A549 (cell line): Measurements from ENCODE around the gene HOXA4. TPM values are rescaled to one million over a fixed set of nuclear protein-coding genes. Genes with fewer than 3 reads are reported as not detected.

Experiments used
- ATAC-seq, 2 experiments: fragments of 200-7000 bp in 1 of 2; fragments of >200 bp in 1 of 2; cut with Nextera tagmentation in 1 of 2; cut with Tn5 transposase in 1 of 2; 3 replicates each; pipeline versions ENCODE4 v1.8.0 to v1.9.1; 2018 to 2020; ENCODE audit warnings: mild to moderate bottlenecking in 1 of 2, moderate library complexity in 1 of 2
- CTCF ChIA-PET: fragments of 300-600 bp; sonication (Branson Sonifier 250); formaldehyde crosslinking; extraction: SDS; loops from one replicate; lab custom pipeline; 2021; ENCODE audit warnings: antibody characterized with exemption, inconsistent platforms; lab: Yijun Ruan, JAX
- POLR2A ChIA-PET: fragments of 350-600 bp; formaldehyde crosslinking; extraction: SDS; loops from one replicate; lab custom pipeline; 2021; ENCODE audit warnings: antibody characterized with exemption, inconsistent platforms; lab: Yijun Ruan, JAX
- DNase-seq, 2 experiments: peaks; one replicate each; pipeline versions ENCODE4 v3.0.0 to v3.0.0-alpha.2; 2011 to 2016; ENCODE audit warnings: low read depth in 1 of 2, low spot score in 1 of 2
- FAIRE-seq: peaks from 2 replicates; lab custom pipeline; 2011; peaks lifted over from hg19 to GRCh38; lab: Jason Lieb, UNC
- H3K27ac ChIP-seq, 2 experiments: fragments of >200 bp; sonication (Bioruptor Twin); formaldehyde crosslinking; 3 replicates each; pipeline ENCODE4 v1.5.1; 2016 to 2017
- H3K4me1 ChIP-seq: fragments of >200 bp; sonication (Bioruptor Twin); formaldehyde crosslinking; 3 replicates; pipeline ENCODE4 v1.6.1; 2016
- H3K4me2 ChIP-seq: fragments of >200 bp; sonication (Bioruptor Twin); formaldehyde crosslinking; 3 replicates; pipeline ENCODE4 v1.6.1; 2016
- H3K4me3 ChIP-seq: fragments of >200 bp; sonication (Bioruptor Twin); formaldehyde crosslinking; 3 replicates; pipeline ENCODE4 v1.5.1; 2016
- H3K9me3 ChIP-seq: fragments of >200 bp; sonication (Bioruptor Twin); formaldehyde crosslinking; 3 replicates; pipeline ENCODE4 v1.6.1; 2016
- BHLHE40 ChIP-seq: IDR thresholded peaks from 2 replicates; pipeline ENCODE4 v1.6.1; 2012; ENCODE audit warnings: low read depth, low read length, inconsistent platforms
- CEBPB ChIP-seq, 2 experiments: fragments of >200 bp in 1 of 2; sonication (Bioruptor Twin) in 1 of 2; formaldehyde crosslinking in 1 of 2; IDR thresholded peaks; 2 replicates each; pipeline ENCODE4 v1.6.1; 2012 to 2016
- CHD2 ChIP-seq: fragments of 150-350 bp; IDR thresholded peaks from 2 replicates; pipeline ENCODE4 v1.6.1; 2014; ENCODE audit warnings: low read length; ENCODE audit not compliant: partially characterized antibody
- CHD4 ChIP-seq: fragments of 200-600 bp; sonication (generic); IDR thresholded peaks from 2 replicates; pipeline ENCODE4 v1.6.1; 2016; ENCODE audit warnings: antibody characterized with exemption, mild to moderate bottlenecking, borderline replicate concordance
- EP300 ChIP-seq, 2 experiments: fragments of >200 bp; sonication (Bioruptor Twin); formaldehyde crosslinking; IDR thresholded peaks; 2 replicates in 1 of 2; 3 replicates in 1 of 2; pipeline ENCODE4 v1.6.1; 2016 to 2017
- ESRRA ChIP-seq: fragments of 150-350 bp; IDR thresholded peaks from 2 replicates; pipeline ENCODE4 v1.6.1; 2014; ENCODE audit warnings: mild to moderate bottlenecking, low read length, borderline replicate concordance
- FOSB ChIP-seq: fragments of 250-450 bp; sonication (Bioruptor Pico); IDR thresholded peaks from 2 replicates; pipeline ENCODE4 v1.5.0; 2020; ENCODE audit warnings: mild to moderate bottlenecking, moderate library complexity
- FOXS1 ChIP-seq: fragments of 250-450 bp; sonication (Bioruptor Pico); IDR thresholded peaks from 2 replicates; pipeline ENCODE4 v1.5.0; 2020; ENCODE audit warnings: mild to moderate bottlenecking, moderate library complexity
- GATA3 ChIP-seq: IDR thresholded peaks from 2 replicates; pipeline ENCODE4 v1.6.1; 2012; ENCODE audit warnings: borderline replicate concordance
- HDAC2 ChIP-seq: fragments of 200-600 bp; sonication (generic); IDR thresholded peaks from 2 replicates; pipeline ENCODE4 v1.6.1; 2016
- HMGXB4 ChIP-seq: fragments of 250-450 bp; sonication (Bioruptor Pico); IDR thresholded peaks from 2 replicates; pipeline ENCODE4 v1.5.0; 2021; ENCODE audit warnings: mild to moderate bottlenecking, moderate library complexity, borderline replicate concordance
- HOXA7 ChIP-seq: fragments of 250-450 bp; sonication (Bioruptor Pico); IDR thresholded peaks from 2 replicates; pipeline ENCODE4 v1.5.0; 2020; ENCODE audit warnings: mild to moderate bottlenecking, moderate library complexity
- JUN ChIP-seq, 2 experiments: fragments of >200 bp; sonication (Bioruptor Twin); formaldehyde crosslinking; IDR thresholded peaks; 2 replicates in 1 of 2; 3 replicates in 1 of 2; pipeline ENCODE4 v1.6.1; 2016 to 2017
- MAX ChIP-seq: IDR thresholded peaks from 2 replicates; pipeline ENCODE4 v1.6.1; 2012
- MAZ ChIP-seq: fragments of 150-350 bp; IDR thresholded peaks from 2 replicates; pipeline ENCODE4 v1.6.1; 2014; ENCODE audit warnings: antibody characterized with exemption, low read depth, low read length, borderline replicate concordance
- MYC ChIP-seq: IDR thresholded peaks from 2 replicates; pipeline ENCODE4 v1.6.1; 2012; ENCODE audit warnings: mild to moderate bottlenecking, inconsistent platforms, low read length, improper control_type of control experiment, borderline replicate concordance
- NFE2L2 ChIP-seq: fragments of 150-350 bp; conservative IDR thresholded peaks from 2 replicates; pipeline ENCODE4 v1.6.1; 2014; ENCODE audit warnings: low read length
- NPAS2 ChIP-seq: fragments of 250-450 bp; sonication (Bioruptor Pico); IDR thresholded peaks from 2 replicates; pipeline ENCODE4 v1.8.0; 2022; ENCODE audit warnings: mild to moderate bottlenecking, moderate library complexity, borderline replicate concordance
- NR3C1 ChIP-seq: fragments of >200 bp; sonication (Bioruptor Twin); formaldehyde crosslinking; IDR thresholded peaks from 3 replicates; pipeline ENCODE4 v1.6.1; 2017
- POLR2A ChIP-seq: IDR thresholded peaks from 2 replicates; pipeline ENCODE4 v1.6.1; 2012; ENCODE audit warnings: mild to moderate bottlenecking, low read length
- POLR2AphosphoS2 ChIP-seq: conservative IDR thresholded peaks from 2 replicates; pipeline ENCODE4 v1.6.1; 2012; ENCODE audit warnings: low read length, improper control_type of control experiment, inconsistent platforms
- RAD21 ChIP-seq, 2 experiments: fragments of >200 bp in 1 of 2; sonication (Bioruptor Twin) in 1 of 2; formaldehyde crosslinking in 1 of 2; IDR thresholded peaks in 1 of 2; conservative IDR thresholded peaks in 1 of 2; 2 replicates in 1 of 2; 3 replicates in 1 of 2; pipeline ENCODE4 v1.6.1; 2012 to 2018; ENCODE audit warnings: inconsistent platforms in 1 of 2
- RARB ChIP-seq: fragments of 250-450 bp; sonication (Bioruptor Pico); IDR thresholded peaks from 2 replicates; pipeline ENCODE4 v1.8.0; 2021; ENCODE audit warnings: mild to moderate bottlenecking, moderate library complexity
- RFX5 ChIP-seq: fragments of 450-650 bp; IDR thresholded peaks from 2 replicates; pipeline ENCODE4 v1.7.1; 2014; ENCODE audit warnings: antibody characterized with exemption, mild to moderate bottlenecking, moderate library complexity
- RNF2 ChIP-seq: fragments of 200-600 bp; sonication (generic); IDR thresholded peaks from 2 replicates; pipeline ENCODE4 v1.6.1; 2016; ENCODE audit warnings: low read depth, mild to moderate bottlenecking, antibody characterized with exemption, moderate library complexity, borderline replicate concordance
- SMC3 ChIP-seq: fragments of >200 bp; sonication (Bioruptor Twin); formaldehyde crosslinking; IDR thresholded peaks from 3 replicates; pipeline ENCODE4 v1.6.1; 2018; ENCODE audit warnings: inconsistent platforms
- TFCP2L1 ChIP-seq: fragments of 250-450 bp; sonication (Bioruptor Pico); IDR thresholded peaks from 2 replicates; pipeline ENCODE4 v1.5.0; 2021; ENCODE audit warnings: mild to moderate bottlenecking
- USF2 ChIP-seq: fragments of 450-650 bp; IDR thresholded peaks from 2 replicates; pipeline ENCODE4 v1.6.1; 2014; ENCODE audit warnings: antibody characterized with exemption
- ZFP36 ChIP-seq: fragments of 450-650 bp; IDR thresholded peaks from 2 replicates; pipeline ENCODE4 v1.6.1; 2014; ENCODE audit warnings: borderline replicate concordance; ENCODE audit not compliant: partially characterized antibody
- ZNF302 ChIP-seq: fragments of 250-450 bp; sonication (Bioruptor Pico); IDR thresholded peaks from 2 replicates; pipeline ENCODE4 v1.9.0; 2021; ENCODE audit warnings: inconsistent platforms, mild to moderate bottlenecking, moderate library complexity
- ZSCAN20 ChIP-seq: fragments of 250-450 bp; sonication (Bioruptor Pico); IDR thresholded peaks from 2 replicates; pipeline ENCODE4 v1.8.0; 2022; ENCODE audit warnings: mild to moderate bottlenecking, moderate library complexity
- WGBS: methylation state at CpG from one replicate; pipeline ENCODE4 v1.1.6; 2017; ENCODE audit errors: missing lambda C conversion rate; 5-methylcytosine and 5-hydroxymethylcytosine counted together
- polyA plus RNA-seq, 4 experiments: library from polyadenylated mRNA; depleted of rRNA in 3 of 4; stranded (reverse); fragments of >200 nt; fragmentation: RNase III in 1 of 4; extraction: RNeasy Plus Mini Kit Qiagen cat#74134 plus additional on column Dnase treatment in 1 of 4; gene quantifications; 2 replicates in 3 of 4; 3 replicates in 1 of 4; pipeline ENCODE4 v1.2.3, GENCODE V29; 2011 to 2017

HOXA4 gene
- polyA plus RNA-seq, 2 of the 4 experiments (the other 2 are of a cell fraction): 2.1 to 2.6 TPM

GRCh38 chr7:27128776-27129728 is 1.5 kb downstream of the HOXA4 start:
- 89% methylated on average over 28 of the region's 28 CpGs for WGBS
- CTCF ChIA-PET: interaction anchor here (1.0 to 3.8 kb wide), 4 partner anchors 9 to 1236 kb away, joined by 3 to 22 read pairs (median 4); partner anchors contain the start of gene HOXA5
- H3K4me1 ChIP-seq: peaks cover 14% of the 10 kb centered on the region; the same call in 2 of the 3 replicates

GRCh38 chr7:27128034-27128433 is 2.5 kb downstream of the HOXA4 start:
- Histone ChIP-seq H3K27ac (no peak overlapping the region), H3K4me3 (no peak overlapping the region), H3K4me2 (no peak overlapping the region), H3K4me1 (peaks cover 12% of the 10 kb centered on the region), H3K9me3 (no peaks in the 10 kb centered on the region)
- 73% methylated on average over 2 of the region's 2 CpGs for WGBS
- ChIA-PET CTCF (interaction anchor here (0.9 to 1.9 kb wide), 5 partner anchors 8 to 1235 kb away, joined by 3 to 6 read pairs (median 3); no protein-coding TSS in a partner anchor), POLR2A (no interaction called here)
- ATAC-seq (no peak), FAIRE-seq (peak; percentile 61), DNase-seq (no peak)
- TF ChIP-seq NPAS2 (CRISPR knock-in tag) (no peak), HDAC2 (no peak), HMGXB4 (CRISPR knock-in tag) (no peak), RARB (CRISPR knock-in tag) (no peak), TFCP2L1 (CRISPR knock-in tag) (no peak), ESRRA (no peak), GATA3 (no peak), MAZ (no peak), FOSB (no peak), EP300 (IDR thresholded peaks at IDR 0.05) (no peak), NR3C1 (no peak), MYC (no peak), FOXS1 (CRISPR knock-in tag) (no peak), CEBPB (IDR thresholded peaks at IDR 0.05) (no peak), NFE2L2 (no peak), RNF2 (no peak), RAD21 (conservative IDR thresholded peaks at IDR 0.05 in 1 of 2, IDR thresholded peaks at IDR 0.05 in 1 of 2) (no peak), HOXA7 (CRISPR knock-in tag) (no peak), USF2 (no peak)
- TF ChIP-seq, all 56 proteins: peak for 0

More at GRCh38 chr7:27128776-27129728, 1.5 kb downstream of the HOXA4 start:
- Histone ChIP-seq H3K4me2 (peak overlapping the region; percentile 63), H3K4me3 (peak overlapping the region; percentile 54; the same call in 1 of the 3 replicates), H3K9me3 (no peaks in the 10 kb centered on the region), H3K27ac (peak overlapping the region in 1 of 2 experiments; percentile 95; a peak in 4 of 6 replicates)
- FAIRE-seq (no peak), ATAC-seq (no peak), DNase-seq (no peak)
- POLR2A ChIA-PET: no interaction called here
- TF ChIP-seq RFX5 (no peak), USF2 (no peak), NR3C1 (no peak), ZSCAN20 (CRISPR knock-in tag) (no peak), CHD2 (no peak), SMC3 (no peak), MAX (no peak), HDAC2 (no peak), EP300 (IDR thresholded peaks at IDR 0.05) (no peak), TFCP2L1 (CRISPR knock-in tag) (no peak), ZNF302 (CRISPR knock-in tag) (no peak), POLR2A (no peak), JUN (IDR thresholded peaks at IDR 0.05) (no peak; a peak in 1 of 5 replicates), POLR2AphosphoS2 (no peak), CEBPB (IDR thresholded peaks at IDR 0.05) (no peak), ZFP36 (no peak), CHD4 (no peak), BHLHE40 (no peak)
